ENCODE results near the gene SKAP2.
"Not testable (repeated sequence)": the region's sequence is repeated elsewhere in the genome, so short reads cannot be mapped to it uniquely, and the experiment has no call there.

Gene SKAP2

DNA sequence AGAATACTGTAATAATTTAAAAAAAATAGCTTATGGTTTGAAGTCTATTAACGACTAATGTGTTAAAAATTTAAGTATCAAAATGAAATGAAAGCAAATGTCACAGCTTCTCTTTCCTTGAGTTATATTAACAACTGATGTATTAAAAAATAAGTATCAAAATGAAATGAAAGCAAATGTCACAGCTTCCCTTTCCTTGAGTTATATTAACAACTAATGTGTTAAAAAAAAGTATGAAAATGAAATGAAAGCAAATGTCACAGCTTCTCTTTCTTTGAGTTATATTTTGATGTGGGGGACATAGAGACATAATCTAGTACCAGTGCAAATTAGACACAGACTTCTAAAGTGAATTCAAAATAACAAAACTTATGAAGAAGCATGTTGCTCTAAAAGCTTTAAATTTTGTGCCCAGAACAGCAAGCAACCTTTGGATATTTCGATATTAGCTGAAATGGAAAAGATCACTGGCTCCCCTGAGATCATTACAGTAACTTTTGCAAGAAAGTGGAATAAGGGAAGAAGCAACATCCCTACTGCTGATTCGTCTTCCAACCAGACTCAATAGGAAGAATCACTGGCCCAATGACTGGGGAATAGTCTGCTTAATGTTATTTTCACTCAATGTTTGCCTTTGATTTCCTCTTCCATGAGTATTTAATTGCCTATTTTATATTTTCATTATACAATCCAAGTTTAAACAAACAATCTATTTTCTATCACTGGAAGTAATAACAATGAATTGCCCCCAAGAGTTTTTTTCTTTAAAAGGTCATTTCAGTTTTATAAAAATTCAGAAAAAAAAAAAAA lies 8.0 kb downstream of the SKAP2 start:
- DNase-seq: no peak

DNA sequence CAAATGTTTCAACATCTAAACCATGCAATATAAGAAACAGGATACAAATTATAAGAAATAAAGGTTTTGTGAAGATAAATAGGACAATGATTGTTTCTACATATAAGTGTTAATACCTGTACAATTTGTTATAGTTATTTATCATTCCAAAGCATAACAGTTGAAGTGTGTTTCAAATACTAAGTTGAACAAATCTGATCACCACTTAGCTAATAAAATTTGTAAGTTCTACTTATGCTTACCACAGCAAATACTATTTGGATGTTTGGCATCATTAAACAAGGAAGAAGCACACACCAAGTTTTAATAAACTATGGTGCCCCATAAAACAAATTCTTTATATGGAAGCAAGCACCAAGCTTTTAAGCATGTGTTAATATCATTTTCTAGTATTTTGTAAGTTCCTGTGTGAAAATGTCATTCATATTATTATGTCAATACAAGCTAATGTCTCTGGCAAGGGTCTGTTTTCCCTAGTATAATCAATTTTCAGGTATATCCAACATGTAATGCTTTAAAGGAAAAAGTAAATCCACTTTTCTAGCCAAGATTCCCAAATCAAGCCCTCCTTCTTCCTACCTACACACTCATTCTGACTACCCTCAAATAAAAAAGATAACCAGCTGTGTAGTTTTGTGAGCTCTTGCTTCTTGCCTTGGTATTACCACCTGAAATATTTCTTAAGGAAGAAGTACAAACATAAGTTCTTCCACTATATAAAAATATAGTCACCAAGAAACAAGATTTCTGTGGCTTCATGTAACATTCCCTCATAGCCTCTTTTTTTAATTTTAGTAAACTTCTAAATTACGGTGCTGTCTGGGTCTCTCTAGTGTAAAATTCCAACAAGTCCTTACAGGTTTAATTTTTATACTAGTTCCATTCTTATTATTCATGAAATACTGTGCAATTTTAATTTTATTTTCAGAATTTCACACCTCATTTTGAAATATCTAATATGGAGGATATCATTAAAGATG lies 9.2 kb downstream of the SKAP2 start:
- DNase-seq: no peak

- DNase-seq: peak; percentile 32
Observed at GRCh38 chr7:26853788-26854393, 10.5 kb downstream of the SKAP2 start.

GRCh38 chr7:26850193-26850651 lies 14.2 kb downstream of the SKAP2 start:
- DNase-seq: no peak

DNA sequence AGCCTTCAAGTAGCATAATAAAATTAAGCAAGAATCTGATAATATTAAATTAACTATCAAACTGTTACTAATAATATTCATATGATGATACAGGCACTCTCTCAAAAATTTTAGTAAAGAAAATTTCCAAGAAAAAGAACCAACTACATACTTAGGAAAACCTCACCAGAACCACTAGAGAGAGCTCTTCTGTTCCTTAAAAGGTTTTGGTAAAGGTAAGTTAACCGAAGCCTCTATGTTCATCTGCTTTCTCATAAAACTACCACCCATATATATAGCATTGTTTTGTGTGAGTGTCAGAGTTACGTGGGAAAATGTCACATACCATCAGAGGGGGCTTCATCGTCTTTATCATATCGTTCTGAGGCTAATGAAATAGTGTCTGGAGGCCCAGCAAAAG lies 20.7 kb downstream of the SKAP2 start:
- DNase-seq: no peak

GRCh38 chr7:26842897-26843296 lies 21.5 kb downstream of the SKAP2 start:
- no peak for DNase-seq

DNA sequence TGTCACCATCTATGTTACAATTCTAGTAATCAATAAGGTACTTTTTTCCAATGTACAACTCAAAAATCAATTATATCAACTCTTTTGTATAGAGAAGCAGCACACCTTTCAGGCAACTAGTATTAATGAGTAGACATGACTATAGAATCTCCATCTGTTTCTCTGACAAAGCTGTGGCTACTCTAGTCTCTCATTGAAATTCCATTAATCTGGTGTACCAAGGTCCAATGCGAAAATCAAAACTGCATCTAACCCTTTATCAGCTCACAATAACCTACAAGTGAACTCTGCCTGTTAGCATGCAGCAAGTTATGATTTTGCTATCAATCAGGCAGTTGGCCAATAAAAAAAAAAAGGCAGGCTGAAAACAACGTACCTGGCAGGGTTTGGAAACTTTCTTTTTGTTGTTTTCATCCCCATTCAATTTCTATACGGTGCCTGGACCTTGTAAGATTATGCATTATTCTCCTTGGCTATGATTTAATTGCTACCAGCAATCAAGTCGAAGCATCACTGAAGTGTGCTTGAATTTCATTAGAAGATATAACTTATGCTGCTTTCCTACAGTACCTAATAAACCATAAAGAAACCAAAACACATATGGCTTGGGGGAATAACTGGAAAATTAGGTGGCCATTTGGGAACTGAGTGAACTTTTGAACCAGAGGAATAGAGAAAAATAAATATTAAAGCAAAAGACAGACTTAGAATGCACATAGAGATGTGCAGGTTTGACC lies 23.2 kb downstream of the SKAP2 start:
- no peak for DNase-seq

GRCh38 chr7:26836793-26837192 lies 27.6 kb downstream of the SKAP2 start:
- DNase-seq: not testable (repeated sequence)

DNA sequence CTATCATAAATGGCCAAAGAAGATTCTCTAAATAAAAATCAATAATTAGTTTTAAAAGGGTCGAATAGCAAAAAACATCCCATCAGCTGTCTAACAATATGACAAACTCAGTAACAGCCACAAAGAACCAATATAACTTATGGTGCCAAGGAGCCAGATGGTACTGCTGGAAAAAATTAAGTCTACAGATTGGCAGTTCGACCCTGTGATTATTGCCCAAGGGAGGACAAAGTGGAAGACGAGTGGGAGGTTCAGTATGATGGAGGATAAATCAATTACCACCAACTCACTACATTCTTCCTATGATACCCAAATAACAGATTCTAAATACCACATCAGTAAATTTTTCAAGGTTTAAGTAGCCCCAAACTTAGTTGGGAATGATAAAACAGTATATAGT lies 49.0 kb downstream of the SKAP2 start:
- no peak for DNase-seq

DNA sequence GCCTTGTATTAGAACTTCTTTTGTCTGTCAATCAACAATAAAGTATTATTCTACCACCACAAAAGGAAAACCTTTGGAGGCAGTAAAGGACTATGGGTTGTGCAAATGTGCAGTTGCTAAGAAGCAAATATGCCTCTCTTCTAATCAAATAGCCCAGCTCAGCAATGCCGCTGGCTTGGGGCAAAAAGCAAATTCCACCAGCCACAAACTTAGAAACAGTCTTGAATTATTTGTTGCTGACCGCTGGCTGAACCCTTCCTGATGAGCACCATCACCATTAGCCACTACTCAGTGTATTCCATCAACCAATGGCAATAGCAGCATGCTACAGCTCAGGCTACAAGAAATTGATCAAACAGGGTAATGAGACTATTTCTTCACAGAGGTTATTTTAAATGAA lies 51.0 kb downstream of the SKAP2 start:
- no peak for DNase-seq

GRCh38 chr7:26794541-26794940 lies 69.8 kb downstream of the SKAP2 start:
- no peak for DNase-seq

DNA sequence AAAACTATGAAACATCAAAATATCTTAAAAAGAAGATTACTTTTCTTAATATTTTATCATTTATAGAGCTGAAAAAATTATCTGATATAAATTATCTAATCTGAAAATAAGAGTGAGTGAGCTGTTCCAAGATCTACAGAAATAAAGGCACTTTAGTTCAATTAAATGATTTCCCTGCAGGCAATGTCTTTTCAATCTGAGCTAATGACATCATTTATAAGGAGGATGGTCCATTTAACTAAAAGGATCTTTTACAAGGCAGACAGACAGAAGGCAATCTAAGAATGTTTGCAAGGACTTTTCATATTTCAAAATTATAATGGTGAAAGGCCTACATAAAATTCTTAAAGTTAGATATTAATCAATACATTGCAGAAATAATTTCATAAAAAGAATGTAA lies 71.8 kb downstream of the SKAP2 start:
- no peak for DNase-seq

- no peak for DNase-seq
Observed at GRCh38 chr7:26792006-26792405, 72.4 kb downstream of the SKAP2 start.

DNA sequence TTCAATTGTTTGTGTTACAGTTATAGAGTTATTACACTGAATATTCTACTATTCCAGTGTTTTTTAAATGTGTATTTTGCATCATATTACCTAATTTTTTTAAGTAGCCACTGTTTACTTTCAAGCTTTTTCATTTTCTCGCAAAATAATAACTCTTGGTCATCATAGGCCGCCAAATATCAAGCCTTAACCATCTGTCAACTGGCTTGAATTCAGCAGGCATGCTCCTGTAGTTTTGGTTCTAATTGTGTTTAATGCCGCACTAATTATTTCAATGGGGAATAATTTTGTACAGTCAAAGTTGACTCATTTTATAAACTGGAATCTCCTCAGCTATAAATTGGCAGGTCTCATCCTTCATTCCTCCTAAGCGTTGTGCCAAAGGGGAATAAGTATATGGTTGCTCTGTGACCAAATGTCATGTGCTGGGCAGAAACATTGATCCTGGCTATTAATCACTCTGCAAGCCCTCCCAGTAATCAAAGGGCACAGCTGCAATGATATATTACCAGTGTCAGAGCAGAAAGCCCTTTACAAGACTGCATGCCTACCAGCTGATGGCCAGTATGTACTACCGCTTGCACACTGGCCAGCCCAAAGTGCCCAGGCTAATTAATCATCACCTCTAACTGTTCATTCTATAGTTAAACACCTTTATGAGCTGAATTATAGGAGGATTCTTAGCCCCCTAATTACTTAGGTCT lies 74.8 kb downstream of the SKAP2 start:
- no peak for DNase-seq

GRCh38 chr7:26787701-26788100 lies 76.7 kb downstream of the SKAP2 start:
- no peak for DNase-seq

GRCh38 chr7:26784118-26784517 lies 80.3 kb downstream of the SKAP2 start:
- no peak for DNase-seq

DNA sequence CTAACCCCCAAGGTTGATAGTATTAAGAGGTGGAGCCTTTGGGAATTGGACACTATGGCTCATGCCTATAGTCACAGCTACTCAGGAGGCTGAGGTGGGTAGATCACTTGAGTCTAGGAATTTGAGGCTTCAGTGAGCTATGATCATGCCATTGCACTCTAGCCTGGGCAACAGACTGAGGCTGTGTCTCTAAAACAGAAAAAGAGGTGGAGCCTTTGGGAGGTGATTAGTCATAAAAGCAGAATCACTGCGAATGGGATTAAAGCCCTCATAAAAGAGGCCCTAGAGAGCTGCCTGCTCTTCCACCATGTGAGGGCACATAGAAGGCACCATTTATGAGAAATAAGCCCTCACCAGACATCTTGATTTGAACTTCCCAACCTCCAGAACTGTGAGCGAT lies 81.9 kb downstream of the SKAP2 start:
- DNase-seq: no peak

DNA sequence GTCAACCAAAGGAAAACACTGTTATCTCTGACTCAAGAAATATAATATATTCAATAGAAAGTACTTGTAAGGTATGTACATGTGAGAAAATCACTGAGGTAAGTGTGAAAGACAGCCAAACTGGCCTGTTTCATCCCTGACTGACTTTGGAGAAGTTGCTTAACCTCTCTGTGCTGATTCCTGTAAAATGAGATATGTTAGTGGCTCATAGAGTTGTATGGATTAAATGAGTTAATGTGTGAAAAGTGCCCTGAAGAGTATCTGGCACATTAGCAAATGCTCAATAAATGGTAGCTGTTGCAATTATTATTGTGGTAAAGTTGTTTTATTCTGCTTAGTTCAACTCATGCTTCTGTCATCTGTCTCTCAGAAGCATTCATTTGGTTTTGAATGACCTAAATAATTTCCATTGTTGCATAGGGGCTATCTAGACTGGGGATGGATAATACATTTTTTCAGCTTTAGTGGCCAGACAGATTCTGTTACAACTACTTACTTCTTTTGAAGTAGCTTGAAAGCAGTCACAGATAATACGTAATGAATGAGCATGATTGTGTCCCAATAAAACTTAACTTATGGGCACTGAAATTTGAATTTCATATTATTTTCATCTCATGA lies 84.3 kb downstream of the SKAP2 start:
- DNase-seq: no peak

GRCh38 chr7:26777385-26777784 lies 87.0 kb downstream of the SKAP2 start:
- no peak for DNase-seq

- DNase-seq: no peak
Observed at GRCh38 chr7:26760501-26760900, 103.9 kb downstream of the SKAP2 start.

DNA sequence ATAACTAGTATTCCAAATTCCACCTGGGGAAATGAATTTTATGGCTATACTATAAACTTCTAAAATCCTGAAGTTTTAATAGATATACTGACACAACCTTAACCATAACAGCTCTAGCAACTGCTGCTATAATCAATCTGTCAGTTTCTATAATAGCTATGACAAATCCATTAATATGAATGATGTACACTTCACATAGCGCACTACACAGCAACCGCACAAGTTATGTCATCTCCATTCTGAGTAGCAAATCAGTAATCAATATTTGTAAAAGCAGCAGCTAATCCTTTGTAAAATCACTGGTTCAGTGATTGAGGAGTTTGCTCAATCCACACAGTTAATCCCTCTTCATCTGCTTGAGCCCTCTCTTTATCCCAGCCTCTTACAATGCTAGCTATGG lies 105.3 kb downstream of the SKAP2 start:
- DNase-seq: no peak

- DNase-seq: no peak
Observed at GRCh38 chr7:26743205-26743604, 121.2 kb downstream of the SKAP2 start.
